GM23338 (cell line): ENCODE measurements around the gene CCL27. TPM values are rescaled to one million over a fixed set of nuclear protein-coding genes. Genes with fewer than 3 reads are reported as not detected.

Experiments used
- ATAC-seq: fragments of 200-7000 bp; cut with Tn5 transposase; 3 replicates; pipeline ENCODE4 v1.9.1; 2020
- DNase-seq: peaks from one replicate; pipeline ENCODE4 v3.0.0-alpha.2; 2015; ENCODE audit warnings: low spot score
- H2AFZ ChIP-seq: fragments of 200-600 bp; sonication (generic); 2 replicates; pipeline ENCODE4 v1.8.0; 2016; ENCODE audit warnings: antibody characterized with exemption, mild to moderate bottlenecking, moderate library complexity
- H3F3A ChIP-seq: fragments of 200-600 bp; sonication (generic); replicated peaks from 2 replicates; pipeline ENCODE4 v1.8.0; 2017; ENCODE audit warnings: antibody characterized with exemption, mixed run types, low read depth
- H3K27ac ChIP-seq: fragments of 200-600 bp; sonication (generic); 2 replicates; pipeline ENCODE4 v1.6.1; 2016; ENCODE audit warnings: low read depth
- H3K27me3 ChIP-seq: fragments of 200-600 bp; sonication (generic); 2 replicates; pipeline ENCODE4 v1.8.0; 2016; ENCODE audit warnings: mild to moderate bottlenecking, mixed run types, moderate library complexity; ENCODE audit not compliant: insufficient read depth
- H3K36me3 ChIP-seq: fragments of 200-600 bp; sonication (generic); 2 replicates; pipeline ENCODE4 v1.8.0; 2016; ENCODE audit warnings: mild to moderate bottlenecking; ENCODE audit not compliant: insufficient read depth
- H3K4me1 ChIP-seq: fragments of 200-600 bp; sonication (generic); 2 replicates; pipeline ENCODE4 v1.8.0; 2016; ENCODE audit warnings: mild to moderate bottlenecking, moderate library complexity; ENCODE audit not compliant: insufficient read depth
- H3K4me2 ChIP-seq: fragments of 200-600 bp; sonication (generic); 2 replicates; pipeline ENCODE4 v1.7.1; 2017; ENCODE audit warnings: mixed run types
- H3K4me3 ChIP-seq: fragments of 200-600 bp; sonication (generic); 2 replicates; pipeline ENCODE4 v1.6.1; 2016; ENCODE audit warnings: mixed run types
- H3K79me2 ChIP-seq: fragments of 200-600 bp; sonication (generic); replicated peaks from 2 replicates; pipeline ENCODE4 v1.8.0; 2017; ENCODE audit warnings: mild to moderate bottlenecking; ENCODE audit not compliant: insufficient read depth
- H3K9me2 ChIP-seq: fragments of 200-600 bp; sonication (generic); 2 replicates; pipeline ENCODE4 v1.8.0; 2017; ENCODE audit not compliant: insufficient read depth
- H4K20me1 ChIP-seq: fragments of 200-600 bp; sonication (generic); replicated peaks from 2 replicates; pipeline ENCODE4 v1.8.0; 2017; ENCODE audit warnings: mild to moderate bottlenecking; ENCODE audit not compliant: insufficient read depth
- H3K27ac Mint-ChIP-seq: 2 replicates; pipeline ENCODE4 v1.8.0; 2020; ENCODE audit warnings: inconsistent platforms, mild to moderate bottlenecking, moderate library complexity, mixed read lengths
- H3K27me3 Mint-ChIP-seq: 3 replicates; pipeline ENCODE4 v1.8.0; 2022; ENCODE audit warnings: low read depth, mild to moderate bottlenecking, moderate library complexity, mixed read lengths, inconsistent platforms; ENCODE audit not compliant: insufficient read depth, poor library complexity
- H3K36me3 Mint-ChIP-seq: 3 replicates; pipeline ENCODE4 v1.8.0; 2021; ENCODE audit warnings: low read depth, mild to moderate bottlenecking, inconsistent platforms, moderate library complexity, mixed read lengths
- H3K4me1 Mint-ChIP-seq: 3 replicates; pipeline ENCODE4 v1.8.0; 2020; ENCODE audit warnings: mild to moderate bottlenecking, inconsistent platforms, mixed read lengths
- H3K4me3 Mint-ChIP-seq: 3 replicates; pipeline ENCODE4 v1.8.0; 2021; ENCODE audit warnings: moderate library complexity, mild to moderate bottlenecking, inconsistent platforms, mixed read lengths
- H3K9me3 Mint-ChIP-seq: 3 replicates; pipeline ENCODE4 v1.8.0; 2020; ENCODE audit warnings: moderate library complexity, mild to moderate bottlenecking, inconsistent platforms, mixed read lengths
- CREB1 ChIP-seq: fragments of 250-450 bp; sonication (Bioruptor Pico); IDR thresholded peaks from 2 replicates; pipeline ENCODE4 v1.5.0; 2020; ENCODE audit warnings: low read depth, mild to moderate bottlenecking, moderate library complexity
- EZH2 ChIP-seq: fragments of 200-600 bp; sonication (generic); IDR thresholded peaks from one replicate; pipeline ENCODE4 v1.8.0; 2017; ENCODE audit warnings: antibody characterized with exemption, mild to moderate bottlenecking, low read depth; ENCODE audit not compliant: unreplicated experiment
- EZH2phosphoT487 ChIP-seq: fragments of 200-600 bp; sonication (generic); IDR thresholded peaks from one replicate; pipeline ENCODE4 v1.8.1; 2018; ENCODE audit warnings: antibody characterized with exemption; ENCODE audit not compliant: unreplicated experiment
- JUNB ChIP-seq: IDR thresholded peaks from one replicate; pipeline ENCODE4 v1.6.1; 2016; ENCODE audit warnings: antibody characterized with exemption; ENCODE audit not compliant: unreplicated experiment
- NANOG ChIP-seq: IDR thresholded peaks from 2 replicates; pipeline ENCODE4 v1.6.1; 2016; ENCODE audit warnings: antibody characterized with exemption, borderline replicate concordance
- POLR2AphosphoS5 ChIP-seq: IDR thresholded peaks from 2 replicates; pipeline ENCODE4 v1.6.1; 2016; ENCODE audit warnings: antibody characterized with exemption, low read depth
- STAT1 ChIP-seq: IDR thresholded peaks from one replicate; pipeline ENCODE4 v1.6.1; 2016; ENCODE audit warnings: antibody characterized with exemption; ENCODE audit not compliant: unreplicated experiment
- ZNF114 ChIP-seq: fragments of 250-450 bp; sonication (Bioruptor Pico); IDR thresholded peaks from 2 replicates; pipeline ENCODE4 v1.5.0; 2020; ENCODE audit warnings: mild to moderate bottlenecking, moderate library complexity
- ZNF331 ChIP-seq: fragments of 250-450 bp; sonication (Bioruptor Pico); IDR thresholded peaks from 2 replicates; pipeline ENCODE4 v1.5.0; 2020; ENCODE audit warnings: low read depth, mild to moderate bottlenecking, moderate library complexity
- polyA plus RNA-seq: library from polyadenylated mRNA; unstranded; fragments of >200 nt; fragmentation: Nextera tagmentation; extraction: Ambion mirVana; gene quantifications from 2 replicates; pipeline ENCODE4 v1.2.1, GENCODE V29; 2016
- total RNA-seq: library from RNA; depleted of rRNA; stranded (reverse); fragments of >200 nt; shearing (Covaris generic); gene quantifications from 2 replicates; pipeline ENCODE4 v1.2.3, GENCODE V29; 2014
- TF ChIP-seq, protein P1 (sequence below), 2 experiments: fragments of 200-600 bp in 1 of 2; sonication (generic) in 1 of 2; conservative IDR thresholded peaks; 2 replicates each; pipeline versions ENCODE4 v1.5.1 to v1.6.1; 2016 to 2017; ENCODE audit warnings: antibody characterized with exemption in 2 of 2, low read depth in 2 of 2, mild to moderate bottlenecking in 2 of 2, moderate library complexity in 1 of 2
- TF ChIP-seq, protein P2 (sequence below): IDR thresholded peaks from one replicate; pipeline ENCODE4 v1.6.1; 2018; ENCODE audit warnings: antibody characterized with exemption; ENCODE audit not compliant: unreplicated experiment
- TF ChIP-seq, protein P3 (sequence below): IDR thresholded peaks from 2 replicates; pipeline ENCODE4 v1.6.1; 2016; ENCODE audit warnings: antibody characterized with exemption

The CCL27 gene
- total and polyA plus RNA-seq, 2 experiments from 2014 or later: not detected

DNA sequence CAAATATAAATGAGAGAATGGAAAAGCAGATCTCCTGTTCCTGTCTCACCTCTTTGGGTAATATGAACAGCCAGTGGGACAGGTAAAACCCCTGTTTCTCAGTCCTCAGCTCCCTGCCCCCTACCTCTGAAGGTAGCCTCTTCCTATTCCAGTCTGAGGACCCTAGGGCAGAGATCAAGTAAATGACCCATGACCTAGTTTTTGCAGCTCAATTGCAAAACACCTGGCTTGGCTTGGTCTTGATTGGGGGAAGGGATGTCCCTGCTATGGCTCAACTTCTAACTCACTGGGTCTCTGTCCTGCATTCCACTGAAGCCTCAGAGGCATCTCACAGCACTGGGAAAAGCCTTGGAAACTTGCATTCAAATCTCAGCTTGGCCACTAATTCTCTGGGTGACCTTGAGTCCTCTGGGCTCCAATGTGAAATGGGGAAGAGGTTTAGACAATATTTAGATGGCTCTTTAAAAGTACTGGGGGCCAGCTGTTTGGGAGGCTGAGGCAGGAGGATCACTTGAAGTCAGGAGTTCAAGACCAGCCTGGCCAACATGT, 17.6 kb downstream of the CCL27 start (continued):
- TF ChIP-seq, protein P1, sequence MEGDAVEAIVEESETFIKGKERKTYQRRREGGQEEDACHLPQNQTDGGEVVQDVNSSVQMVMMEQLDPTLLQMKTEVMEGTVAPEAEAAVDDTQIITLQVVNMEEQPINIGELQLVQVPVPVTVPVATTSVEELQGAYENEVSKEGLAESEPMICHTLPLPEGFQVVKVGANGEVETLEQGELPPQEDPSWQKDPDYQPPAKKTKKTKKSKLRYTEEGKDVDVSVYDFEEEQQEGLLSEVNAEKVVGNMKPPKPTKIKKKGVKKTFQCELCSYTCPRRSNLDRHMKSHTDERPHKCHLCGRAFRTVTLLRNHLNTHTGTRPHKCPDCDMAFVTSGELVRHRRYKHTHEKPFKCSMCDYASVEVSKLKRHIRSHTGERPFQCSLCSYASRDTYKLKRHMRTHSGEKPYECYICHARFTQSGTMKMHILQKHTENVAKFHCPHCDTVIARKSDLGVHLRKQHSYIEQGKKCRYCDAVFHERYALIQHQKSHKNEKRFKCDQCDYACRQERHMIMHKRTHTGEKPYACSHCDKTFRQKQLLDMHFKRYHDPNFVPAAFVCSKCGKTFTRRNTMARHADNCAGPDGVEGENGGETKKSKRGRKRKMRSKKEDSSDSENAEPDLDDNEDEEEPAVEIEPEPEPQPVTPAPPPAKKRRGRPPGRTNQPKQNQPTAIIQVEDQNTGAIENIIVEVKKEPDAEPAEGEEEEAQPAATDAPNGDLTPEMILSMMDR (conservative IDR thresholded peaks at IDR 0.05; ENCODE audit: low read depth in 2 of 2): no peak
- TF ChIP-seq, protein P2, sequence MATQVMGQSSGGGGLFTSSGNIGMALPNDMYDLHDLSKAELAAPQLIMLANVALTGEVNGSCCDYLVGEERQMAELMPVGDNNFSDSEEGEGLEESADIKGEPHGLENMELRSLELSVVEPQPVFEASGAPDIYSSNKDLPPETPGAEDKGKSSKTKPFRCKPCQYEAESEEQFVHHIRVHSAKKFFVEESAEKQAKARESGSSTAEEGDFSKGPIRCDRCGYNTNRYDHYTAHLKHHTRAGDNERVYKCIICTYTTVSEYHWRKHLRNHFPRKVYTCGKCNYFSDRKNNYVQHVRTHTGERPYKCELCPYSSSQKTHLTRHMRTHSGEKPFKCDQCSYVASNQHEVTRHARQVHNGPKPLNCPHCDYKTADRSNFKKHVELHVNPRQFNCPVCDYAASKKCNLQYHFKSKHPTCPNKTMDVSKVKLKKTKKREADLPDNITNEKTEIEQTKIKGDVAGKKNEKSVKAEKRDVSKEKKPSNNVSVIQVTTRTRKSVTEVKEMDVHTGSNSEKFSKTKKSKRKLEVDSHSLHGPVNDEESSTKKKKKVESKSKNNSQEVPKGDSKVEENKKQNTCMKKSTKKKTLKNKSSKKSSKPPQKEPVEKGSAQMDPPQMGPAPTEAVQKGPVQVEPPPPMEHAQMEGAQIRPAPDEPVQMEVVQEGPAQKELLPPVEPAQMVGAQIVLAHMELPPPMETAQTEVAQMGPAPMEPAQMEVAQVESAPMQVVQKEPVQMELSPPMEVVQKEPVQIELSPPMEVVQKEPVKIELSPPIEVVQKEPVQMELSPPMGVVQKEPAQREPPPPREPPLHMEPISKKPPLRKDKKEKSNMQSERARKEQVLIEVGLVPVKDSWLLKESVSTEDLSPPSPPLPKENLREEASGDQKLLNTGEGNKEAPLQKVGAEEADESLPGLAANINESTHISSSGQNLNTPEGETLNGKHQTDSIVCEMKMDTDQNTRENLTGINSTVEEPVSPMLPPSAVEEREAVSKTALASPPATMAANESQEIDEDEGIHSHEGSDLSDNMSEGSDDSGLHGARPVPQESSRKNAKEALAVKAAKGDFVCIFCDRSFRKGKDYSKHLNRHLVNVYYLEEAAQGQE: no peak
- TF ChIP-seq JUNB (no peak), CREB1 (CRISPR knock-in tag) (no peak), ZNF114 (CRISPR knock-in tag) (no peak), NANOG (no peak), POLR2AphosphoS5 (no peak), EZH2phosphoT487 (no peak), STAT1 (no peak)
- TF ChIP-seq, protein P3, sequence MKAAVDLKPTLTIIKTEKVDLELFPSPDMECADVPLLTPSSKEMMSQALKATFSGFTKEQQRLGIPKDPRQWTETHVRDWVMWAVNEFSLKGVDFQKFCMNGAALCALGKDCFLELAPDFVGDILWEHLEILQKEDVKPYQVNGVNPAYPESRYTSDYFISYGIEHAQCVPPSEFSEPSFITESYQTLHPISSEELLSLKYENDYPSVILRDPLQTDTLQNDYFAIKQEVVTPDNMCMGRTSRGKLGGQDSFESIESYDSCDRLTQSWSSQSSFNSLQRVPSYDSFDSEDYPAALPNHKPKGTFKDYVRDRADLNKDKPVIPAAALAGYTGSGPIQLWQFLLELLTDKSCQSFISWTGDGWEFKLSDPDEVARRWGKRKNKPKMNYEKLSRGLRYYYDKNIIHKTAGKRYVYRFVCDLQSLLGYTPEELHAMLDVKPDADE: no peak

DNA sequence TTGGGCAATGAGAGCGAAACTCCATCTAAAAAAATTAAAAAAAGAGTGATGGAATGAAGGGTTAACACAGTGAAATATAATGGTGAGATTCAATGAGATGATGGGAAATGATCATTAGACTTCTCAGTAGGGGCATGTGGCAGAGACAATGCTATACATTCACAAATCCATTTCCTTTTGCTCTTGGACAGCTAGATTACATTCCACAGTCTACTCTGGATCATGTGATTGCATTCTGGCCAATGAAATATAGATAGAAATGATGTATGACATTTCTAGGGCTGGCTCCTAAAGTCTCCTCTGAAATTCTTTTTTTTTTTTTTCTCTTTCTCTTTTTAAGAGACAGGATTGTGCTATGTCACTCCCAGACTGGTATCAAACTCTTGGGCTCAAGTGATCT, 19.8 kb downstream of the CCL27 start:
- ATAC-seq (no peak), DNase-seq (no peak)
- Histone ChIP-seq H3K79me2 (peaks cover under 1% of the 10 kb centered on the region; the same call in 1 of the 2 replicates), H3F3A (peaks cover 16% of the 10 kb centered on the region), H3K4me3 (no peak overlapping the region), H3K4me1 (peaks cover 28% of the 10 kb centered on the region), H3K36me3 (no peaks in the 10 kb centered on the region), H3K27me3 (peaks cover 8% of the 10 kb centered on the region; the same call in 1 of the 2 replicates), H3K27ac (no peak overlapping the region), H3K9me2 (no peaks in the 10 kb centered on the region), H4K20me1 (no peaks in the 10 kb centered on the region; the same call in 1 of the 2 replicates), H3K4me2 (no peak overlapping the region), H2AFZ (no peak overlapping the region)
- no peak overlapping the region for H3K27ac Mint-ChIP-seq
- H3K27me3 Mint-ChIP-seq: peaks cover 8% of the 10 kb centered on the region
- peaks cover 40% of the 10 kb centered on the region for H3K4me1 Mint-ChIP-seq
- no peaks in the 10 kb centered on the region; the same call in 2 of the 3 replicates for H3K9me3 Mint-ChIP-seq
- H3K36me3 Mint-ChIP-seq: peaks cover 4% of the 10 kb centered on the region; the same call in 2 of the 3 replicates
- no peak overlapping the region for H3K4me3 Mint-ChIP-seq
- no peak for TF ChIP-seq ZNF114 (CRISPR knock-in tag)
- TF ChIP-seq, protein P3: no peak
- TF ChIP-seq STAT1: no peak
- no peak for TF ChIP-seq NANOG
- no peak for TF ChIP-seq ZNF331 (CRISPR knock-in tag)
- no peak for TF ChIP-seq CREB1 (CRISPR knock-in tag)
- no peak for TF ChIP-seq EZH2
- no peak for TF ChIP-seq EZH2phosphoT487
- TF ChIP-seq JUNB: no peak
